ENCODE data around the gene ITGB7. TPM values are rescaled to one million over a fixed set of nuclear protein-coding genes. Genes with fewer than 3 reads are reported as not detected.

The ITGB7 gene
- total and polyA plus RNA-seq, 10 of the 15 experiments (the other 5 are each of a cell fraction or from before 2014, with no cell fraction given), result 54.5 to 487 (median 252) TPM

DNA sequence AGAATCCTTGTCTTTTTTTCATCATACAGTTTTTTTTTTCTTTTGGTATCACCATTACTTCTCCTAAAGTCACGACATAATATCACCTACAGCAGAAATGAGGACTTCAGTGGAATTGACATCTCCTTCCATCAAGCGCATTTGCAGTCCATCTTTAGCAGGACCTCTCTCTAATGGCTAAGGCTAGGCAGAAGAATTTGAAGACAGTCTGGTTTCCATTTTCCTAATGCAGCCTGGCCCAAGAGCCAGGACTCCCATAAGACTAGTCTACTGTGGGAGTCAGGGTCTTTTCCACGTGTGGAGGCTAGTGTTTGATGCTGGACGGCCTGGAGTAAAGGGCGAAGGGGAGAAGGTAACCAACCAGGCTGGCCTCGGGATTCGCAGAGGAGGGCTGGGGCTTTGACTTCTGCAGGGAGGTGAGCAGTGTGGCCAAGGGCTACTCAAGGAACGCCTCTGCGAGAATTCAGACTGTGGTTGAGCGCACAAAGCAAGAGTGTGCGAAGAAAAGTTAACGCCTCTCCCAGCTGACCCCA, 27.3 kb downstream of the ITGB7 start:
- CTCF ChIA-PET, result interaction anchor here (0.7 to 6.0 kb wide), 8 partner anchors 19 to 842 kb away, joined by 3 to 54 read pairs (median 12); partner anchors contain the start of genes ESPL1 and ITGB7
- SMC1A ChIA-PET (ENCODE audit: uncharacterized antibody, unreplicated experiment), result interaction anchor here (0.9 to 5.6 kb wide), 7 partner anchors 15 to 118 kb away, joined by 4 to 39 read pairs (median 16); no protein-coding TSS in a partner anchor
- intact Hi-C loops (cut with micrococcal nuclease; ENCODE audit: unreplicated experiment), result loop anchor here (2.0 kb wide), 2 partner anchors 21 kb away; no protein-coding TSS in a partner anchor
- H3K36me3 ChIP-seq (ENCODE audit: control insufficient read depth in 2 of 2, insufficient read depth in 2 of 2, low read length in 1 of 2), result no peaks in the 10 kb centered on the region; a peak in 2 of 4 replicates
- H3K79me2 ChIP-seq (ENCODE audit: control insufficient read depth, insufficient read depth, low read length), result peaks cover 22% of the 10 kb centered on the region
- peaks cover 17% of the 10 kb centered on the region; the same call in 1 of the 2 replicates for H3K4me1 ChIP-seq (ENCODE audit: control insufficient read depth, insufficient read depth, low read length)
- ATAC-seq, result peak; percentile 33
- WGBS (ENCODE audit: insufficient coverage, insufficient replicate concordance, low lambda C conversion rate, missing lambda C conversion rate), result 4% methylated on average over 12 of the region's 12 CpGs
- DNase-seq (ENCODE audit: low read depth, low spot score), result no peak
- in situ Hi-C loops (cut with MboI), result no loop called here
- no peaks in the 10 kb centered on the region for H3K27me3 ChIP-seq (replicated peaks in 1 of 2; ENCODE audit: control insufficient read depth in 2 of 2, insufficient read depth in 2 of 2, low read length in 1 of 2)
- H2AFZ ChIP-seq (ENCODE audit: control insufficient read depth, low read depth, low read length), result peak overlapping the region; percentile 97
- peak overlapping the region; percentile 76 for H3K4me3 ChIP-seq
- H3K4me2 ChIP-seq (ENCODE audit: control insufficient read depth, insufficient read depth), result peak overlapping the region; percentile 93
- RAD21 ChIA-PET (ENCODE audit: unreplicated experiment), result interaction anchor here (0.9 to 4.1 kb wide), 10 partner anchors 20 to 143 kb away, joined by 3 to 36 read pairs (median 7); partner anchors contain the start of genes ESPL1 and ITGB7
- H3K27ac ChIP-seq (ENCODE audit: control insufficient read depth, insufficient read depth), result peak overlapping the region; percentile 91
- POLR2A ChIA-PET, result interaction anchor here (0.6 to 4.3 kb wide), 12 partner anchors 20 to 317 kb away, joined by 3 to 48 read pairs (median 6); partner anchors contain the start of genes ESPL1, ITGB7 and PFDN5
- no peaks in the 10 kb centered on the region for H3K9me3 ChIP-seq (replicated peaks; ENCODE audit: control insufficient read depth, insufficient read depth, low read length)
- BruUV-seq (replicated peaks), result TSS peak; percentile 77
- H3K9ac ChIP-seq (ENCODE audit: control insufficient read depth, insufficient read depth, low read length), result peak overlapping the region; percentile 86
- H4K20me1 ChIP-seq (ENCODE audit: control insufficient read depth, insufficient read depth), result no peaks in the 10 kb centered on the region
- no peak for FAIRE-seq
- no peak for TF ChIP-seq NR2F1 (conservative IDR thresholded peaks at IDR 0.05)
- TF ChIP-seq, protein P1, sequence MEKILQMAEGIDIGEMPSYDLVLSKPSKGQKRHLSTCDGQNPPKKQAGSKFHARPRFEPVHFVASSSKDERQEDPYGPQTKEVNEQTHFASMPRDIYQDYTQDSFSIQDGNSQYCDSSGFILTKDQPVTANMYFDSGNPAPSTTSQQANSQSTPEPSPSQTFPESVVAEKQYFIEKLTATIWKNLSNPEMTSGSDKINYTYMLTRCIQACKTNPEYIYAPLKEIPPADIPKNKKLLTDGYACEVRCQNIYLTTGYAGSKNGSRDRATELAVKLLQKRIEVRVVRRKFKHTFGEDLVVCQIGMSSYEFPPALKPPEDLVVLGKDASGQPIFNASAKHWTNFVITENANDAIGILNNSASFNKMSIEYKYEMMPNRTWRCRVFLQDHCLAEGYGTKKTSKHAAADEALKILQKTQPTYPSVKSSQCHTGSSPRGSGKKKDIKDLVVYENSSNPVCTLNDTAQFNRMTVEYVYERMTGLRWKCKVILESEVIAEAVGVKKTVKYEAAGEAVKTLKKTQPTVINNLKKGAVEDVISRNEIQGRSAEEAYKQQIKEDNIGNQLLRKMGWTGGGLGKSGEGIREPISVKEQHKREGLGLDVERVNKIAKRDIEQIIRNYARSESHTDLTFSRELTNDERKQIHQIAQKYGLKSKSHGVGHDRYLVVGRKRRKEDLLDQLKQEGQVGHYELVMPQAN (conservative IDR thresholded peaks at IDR 0.05), result peak; percentile 19
- peak; percentile 91 for TF ChIP-seq HDGF (IDR thresholded peaks at IDR 0.05)
- no peak for TF ChIP-seq NRF1 (conservative IDR thresholded peaks at IDR 0.05; ENCODE audit: low read depth, low read length)
- TF ChIP-seq, protein P2, sequence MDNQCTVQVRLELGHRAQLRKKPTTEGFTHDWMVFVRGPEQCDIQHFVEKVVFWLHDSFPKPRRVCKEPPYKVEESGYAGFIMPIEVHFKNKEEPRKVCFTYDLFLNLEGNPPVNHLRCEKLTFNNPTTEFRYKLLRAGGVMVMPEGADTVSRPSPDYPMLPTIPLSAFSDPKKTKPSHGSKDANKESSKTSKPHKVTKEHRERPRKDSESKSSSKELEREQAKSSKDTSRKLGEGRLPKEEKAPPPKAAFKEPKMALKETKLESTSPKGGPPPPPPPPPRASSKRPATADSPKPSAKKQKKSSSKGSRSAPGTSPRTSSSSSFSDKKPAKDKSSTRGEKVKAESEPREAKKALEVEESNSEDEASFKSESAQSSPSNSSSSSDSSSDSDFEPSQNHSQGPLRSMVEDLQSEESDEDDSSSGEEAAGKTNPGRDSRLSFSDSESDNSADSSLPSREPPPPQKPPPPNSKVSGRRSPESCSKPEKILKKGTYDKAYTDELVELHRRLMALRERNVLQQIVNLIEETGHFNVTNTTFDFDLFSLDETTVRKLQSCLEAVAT (IDR thresholded peaks at IDR 0.05), result peak; percentile 5; the same call in 1 of the 2 replicates
- no peak for TF ChIP-seq PAX8 (IDR thresholded peaks at IDR 0.05)
- TF ChIP-seq, protein P3, sequence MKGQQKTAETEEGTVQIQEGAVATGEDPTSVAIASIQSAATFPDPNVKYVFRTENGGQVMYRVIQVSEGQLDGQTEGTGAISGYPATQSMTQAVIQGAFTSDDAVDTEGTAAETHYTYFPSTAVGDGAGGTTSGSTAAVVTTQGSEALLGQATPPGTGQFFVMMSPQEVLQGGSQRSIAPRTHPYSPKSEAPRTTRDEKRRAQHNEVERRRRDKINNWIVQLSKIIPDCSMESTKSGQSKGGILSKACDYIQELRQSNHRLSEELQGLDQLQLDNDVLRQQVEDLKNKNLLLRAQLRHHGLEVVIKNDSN (IDR thresholded peaks at IDR 0.05; ENCODE audit: borderline replicate concordance, extremely low read length, insufficient read depth, low read depth, low read length), result no peak
- TF ChIP-seq NFXL1 (IDR thresholded peaks at IDR 0.05; ENCODE audit: borderline replicate concordance), result no peak
- no peak for TF ChIP-seq JUNB (IDR thresholded peaks at IDR 0.05)
- peak; percentile 39 for TF ChIP-seq RUNX3 (IDR thresholded peaks at IDR 0.05; ENCODE audit: low read length)
- peak; percentile 22; the same call in 1 of the 2 replicates for TF ChIP-seq NBN (IDR thresholded peaks at IDR 0.05)
- TF ChIP-seq IKZF2 (IDR thresholded peaks at IDR 0.05), result no peak
- TF ChIP-seq, protein P4, sequence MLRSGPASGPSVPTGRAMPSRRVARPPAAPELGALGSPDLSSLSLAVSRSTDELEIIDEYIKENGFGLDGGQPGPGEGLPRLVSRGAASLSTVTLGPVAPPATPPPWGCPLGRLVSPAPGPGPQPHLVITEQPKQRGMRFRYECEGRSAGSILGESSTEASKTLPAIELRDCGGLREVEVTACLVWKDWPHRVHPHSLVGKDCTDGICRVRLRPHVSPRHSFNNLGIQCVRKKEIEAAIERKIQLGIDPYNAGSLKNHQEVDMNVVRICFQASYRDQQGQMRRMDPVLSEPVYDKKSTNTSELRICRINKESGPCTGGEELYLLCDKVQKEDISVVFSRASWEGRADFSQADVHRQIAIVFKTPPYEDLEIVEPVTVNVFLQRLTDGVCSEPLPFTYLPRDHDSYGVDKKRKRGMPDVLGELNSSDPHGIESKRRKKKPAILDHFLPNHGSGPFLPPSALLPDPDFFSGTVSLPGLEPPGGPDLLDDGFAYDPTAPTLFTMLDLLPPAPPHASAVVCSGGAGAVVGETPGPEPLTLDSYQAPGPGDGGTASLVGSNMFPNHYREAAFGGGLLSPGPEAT (IDR thresholded peaks at IDR 0.05; ENCODE audit: low read depth), result 0 out of 2 replicates have a peak, but pooled peaks have one; percentile 0

All from GM12878 (cell line).